Ureter (tissue), 1 donor: Measurements from ENCODE around the gene ZNF764. TPM values are rescaled to one million over a fixed set of nuclear protein-coding genes. Genes with fewer than 3 reads are reported as not detected.

Experiments used
- DNase-seq: peaks from one replicate; pipeline ENCODE4 v3.0.0-alpha.2; 2020; ENCODE audit warnings: low spot score
- total RNA-seq: library from RNA; stranded (reverse); gene quantifications from one replicate; pipeline ENCODE4 v1.2.4, GENCODE V29; 2023
- donor health status: DM: yes; HTN: yes; CAD: no.

ZNF764 gene
- total RNA-seq, 1 donor from 2014 or later = 6.9 TPM

GRCh38 chr16:30570636-30571444 lies 12.7 kb upstream of the ZNF764 start:
- DNase-seq = no peak

GRCh38 chr16:30569746-30570635 lies 11.8 kb upstream of the ZNF764 start:
- no peak for DNase-seq

GRCh38 chr16:30569281-30569680 lies 11.1 kb upstream of the ZNF764 start:
- no peak for DNase-seq

GRCh38 chr16:30567991-30568638 lies 9.9 kb upstream of the ZNF764 start:
- no peak for DNase-seq

- no peak for DNase-seq
Observed at GRCh38 chr16:30567160-30567990, 9.2 kb upstream of the ZNF764 start.

GRCh38 chr16:30566531-30566930 lies 8.4 kb upstream of the ZNF764 start:
- no peak for DNase-seq

GRCh38 chr16:30565984-30566383 lies 7.8 kb upstream of the ZNF764 start:
- DNase-seq = no peak

- DNase-seq = no peak
Observed at GRCh38 chr16:30565526-30565925, 7.4 kb upstream of the ZNF764 start.

GRCh38 chr16:30562021-30562420 lies 3.8 kb upstream of the ZNF764 start:
- no peak for DNase-seq

GRCh38 chr16:30561089-30561816 lies 3.1 kb upstream of the ZNF764 start:
- no peak for DNase-seq

- DNase-seq = no peak
Observed at GRCh38 chr16:30559690-30560089, 1.5 kb upstream of the ZNF764 start.

GRCh38 chr16:30558789-30559377 lies 709 bp upstream of the ZNF764 start:
- DNase-seq = no peak

- no peak for DNase-seq
Observed at GRCh38 chr16:30557707-30557956, 542 bp downstream of the ZNF764 start.

GRCh38 chr16:30556125-30556473 lies 2.1 kb downstream of the ZNF764 start:
- no peak for DNase-seq

- no peak for DNase-seq
Observed at GRCh38 chr16:30555315-30556124, 2.7 kb downstream of the ZNF764 start.

- DNase-seq = no peak
Observed at GRCh38 chr16:30554557-30555314, 3.4 kb downstream of the ZNF764 start.

GRCh38 chr16:30553393-30553899 lies 4.7 kb downstream of the ZNF764 start:
- no peak for DNase-seq

- DNase-seq = no peak
Observed at GRCh38 chr16:30552956-30553355, 5.2 kb downstream of the ZNF764 start.

- DNase-seq = no peak
Observed at GRCh38 chr16:30551781-30552180, 6.4 kb downstream of the ZNF764 start.
